GM12875 (cell line): ENCODE results near the gene SH3RF1.

ENCODE experiments used
- H3K4me3 ChIP-seq: one replicate; pipeline ENCODE4 v1.5.1; 2011; ENCODE audit warnings: low read depth, low read length, control low read depth
- CTCF ChIP-seq: IDR thresholded peaks from 2 replicates; pipeline ENCODE4 v1.5.1; 2011; ENCODE audit warnings: low read depth, mild to moderate bottlenecking, control low read depth, inconsistent platforms, low read length, moderate library complexity, borderline replicate concordance; ENCODE audit not compliant: insufficient read depth

The SH3RF1 gene

DNA sequence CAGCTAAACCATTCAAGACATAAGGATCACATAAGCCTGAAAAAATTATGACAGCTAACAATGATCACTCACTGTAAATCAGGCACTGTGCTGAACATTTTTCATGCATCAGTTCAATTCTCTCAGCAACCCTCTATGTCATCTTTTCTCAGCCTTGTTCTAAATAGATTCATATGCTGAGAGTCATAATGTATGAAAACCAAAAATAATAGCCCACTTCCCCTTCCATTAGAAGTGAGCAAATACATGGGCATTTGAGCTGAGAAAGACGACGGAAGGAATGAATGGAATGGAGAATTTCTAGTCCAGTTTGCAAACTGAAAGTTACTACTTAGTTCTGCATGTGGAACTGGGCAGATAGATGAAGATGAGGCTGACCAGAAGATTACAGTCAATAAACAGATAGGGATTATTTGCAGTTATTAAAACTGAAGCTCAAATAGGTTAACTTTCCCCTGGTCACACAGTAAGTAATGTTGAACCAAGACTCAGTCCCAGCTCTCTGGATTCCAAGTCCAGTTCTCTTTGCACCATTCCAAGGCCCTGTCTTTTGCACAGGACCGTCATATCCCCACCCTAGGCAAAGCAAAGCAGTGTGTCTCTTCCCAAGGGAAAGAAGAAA lies 1.6 kb upstream of the SH3RF1 start:
- TF ChIP-seq CTCF = no peak
- H3K4me3 ChIP-seq = no peak overlapping the region

- H3K4me3 ChIP-seq = peak overlapping the region; percentile 60
- no peak for TF ChIP-seq CTCF
Measured at GRCh38 chr4:169271692-169272007, 894 bp upstream of the SH3RF1 start.

DNA sequence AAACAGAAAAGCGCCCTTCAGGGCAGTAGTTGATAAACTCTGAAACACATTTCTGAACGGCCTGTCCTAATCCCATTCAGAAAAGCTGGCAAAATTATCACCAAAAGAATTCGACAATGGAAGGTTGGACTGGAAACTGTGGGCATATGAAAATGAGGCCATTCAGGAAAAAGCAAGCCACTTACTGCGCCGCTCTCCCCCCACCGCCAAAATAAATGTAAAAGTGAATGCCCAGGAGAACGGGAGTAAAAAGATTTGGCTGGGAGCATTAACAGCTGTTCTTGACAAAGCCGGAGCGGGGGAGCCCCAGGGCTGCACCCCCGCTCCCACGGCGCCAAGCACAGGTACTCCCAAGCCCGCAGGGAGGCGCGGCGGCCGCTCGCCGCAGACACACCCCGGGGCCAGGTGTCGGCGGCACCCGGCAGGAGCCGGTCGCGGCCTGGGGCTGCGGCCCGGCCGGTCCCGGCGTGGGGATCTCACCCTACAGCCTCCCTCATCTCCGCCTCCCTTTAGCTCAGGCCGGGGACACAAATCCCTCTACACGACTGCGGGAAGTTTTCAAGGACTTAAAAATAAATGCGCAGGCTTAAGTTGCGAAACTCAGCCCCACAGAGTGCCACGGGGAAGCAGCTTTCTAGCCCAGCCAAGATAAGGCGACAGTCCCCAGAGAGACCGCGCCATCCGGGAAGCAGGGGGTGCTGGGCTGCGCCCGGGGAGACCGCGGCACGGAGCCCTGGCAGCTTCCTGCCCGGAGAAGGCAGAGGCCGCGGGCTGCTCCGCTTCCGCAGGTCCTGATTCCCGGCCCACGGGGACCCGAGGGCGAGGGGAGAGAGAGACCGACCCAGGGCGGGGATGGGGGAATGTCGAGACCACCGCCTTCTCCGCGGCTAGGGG lies 593 bp downstream of the SH3RF1 start:
- H3K4me3 ChIP-seq = peak overlapping the region; percentile 60
- peak; percentile 10; the same call in 1 of the 2 replicates for TF ChIP-seq CTCF

- TF ChIP-seq CTCF = no peak
- peak overlapping the region; percentile 60 for H3K4me3 ChIP-seq
Measured at GRCh38 chr4:169268951-169269760, 1.6 kb downstream of the SH3RF1 start.

DNA sequence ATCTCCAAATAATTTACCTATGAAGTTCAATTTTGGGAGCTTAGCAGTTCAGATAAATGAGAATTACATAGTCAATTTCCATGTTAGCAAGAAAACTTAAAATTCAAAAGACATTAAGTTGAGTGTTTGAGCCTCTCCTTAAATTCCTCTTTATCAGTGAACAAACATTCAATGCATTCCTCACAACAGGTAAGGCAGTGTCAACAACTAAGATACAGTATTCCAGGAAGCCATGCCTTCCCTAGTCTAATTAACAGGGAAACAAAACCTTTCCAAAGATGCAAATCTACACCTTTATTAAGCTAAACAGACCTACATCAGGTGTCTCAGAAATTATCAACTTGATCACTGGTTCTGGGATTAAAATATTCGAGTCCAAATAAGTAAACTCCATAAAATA lies 3.7 kb downstream of the SH3RF1 start:
- TF ChIP-seq CTCF = no peak
- no peak overlapping the region for H3K4me3 ChIP-seq

DNA sequence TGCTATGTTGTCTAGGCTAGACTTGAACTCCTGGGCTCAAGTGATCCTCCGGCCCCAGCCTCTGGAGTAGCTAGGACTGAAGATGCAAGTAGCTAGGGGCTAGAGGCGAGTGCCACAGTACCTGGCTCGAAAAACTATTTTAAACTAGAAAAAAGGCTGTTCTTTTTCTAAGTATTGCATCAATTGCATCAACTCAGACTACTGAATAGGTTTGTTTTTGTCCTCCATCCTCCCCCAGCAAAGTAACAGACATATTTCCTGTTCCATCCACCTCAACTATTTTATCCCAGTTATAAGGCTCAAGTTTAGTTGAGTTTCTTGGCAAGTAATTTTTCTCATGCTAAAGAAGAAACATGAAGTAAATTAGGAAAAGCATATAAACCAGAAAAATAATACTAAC lies 4.1 kb downstream of the SH3RF1 start:
- no peak overlapping the region for H3K4me3 ChIP-seq
- no peak for TF ChIP-seq CTCF
